Ammon's horn (tissue), 1 donor: ENCODE results near the gene VANGL2.

Experiments
- DNase-seq: peaks from one replicate; pipeline ENCODE4 v3.0.0-alpha.2; 2016; ENCODE audit warnings: low spot score

The VANGL2 gene

DNA sequence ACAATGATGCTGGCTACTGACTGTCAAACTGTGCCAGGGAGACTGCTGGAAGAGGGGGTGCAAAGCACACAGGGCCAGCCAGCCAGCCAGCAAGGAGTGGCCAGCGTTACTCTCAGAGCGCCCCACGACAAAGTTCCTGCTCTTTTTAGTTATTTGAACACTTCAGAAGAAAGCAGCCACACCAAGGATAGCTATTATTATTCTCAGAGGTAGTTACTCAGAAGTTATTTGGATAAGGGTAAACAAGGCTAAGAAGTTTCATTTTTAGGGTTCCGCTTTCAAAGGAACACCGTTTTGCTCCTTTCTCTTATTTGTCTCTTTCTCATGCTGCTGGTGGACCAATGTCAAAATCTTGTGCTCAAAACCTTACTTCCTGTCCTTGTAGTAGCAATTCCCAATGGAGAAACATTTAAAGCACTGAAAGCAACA, 59.9 kb downstream of the VANGL2 start:
- DNase-seq = no peak

DNA sequence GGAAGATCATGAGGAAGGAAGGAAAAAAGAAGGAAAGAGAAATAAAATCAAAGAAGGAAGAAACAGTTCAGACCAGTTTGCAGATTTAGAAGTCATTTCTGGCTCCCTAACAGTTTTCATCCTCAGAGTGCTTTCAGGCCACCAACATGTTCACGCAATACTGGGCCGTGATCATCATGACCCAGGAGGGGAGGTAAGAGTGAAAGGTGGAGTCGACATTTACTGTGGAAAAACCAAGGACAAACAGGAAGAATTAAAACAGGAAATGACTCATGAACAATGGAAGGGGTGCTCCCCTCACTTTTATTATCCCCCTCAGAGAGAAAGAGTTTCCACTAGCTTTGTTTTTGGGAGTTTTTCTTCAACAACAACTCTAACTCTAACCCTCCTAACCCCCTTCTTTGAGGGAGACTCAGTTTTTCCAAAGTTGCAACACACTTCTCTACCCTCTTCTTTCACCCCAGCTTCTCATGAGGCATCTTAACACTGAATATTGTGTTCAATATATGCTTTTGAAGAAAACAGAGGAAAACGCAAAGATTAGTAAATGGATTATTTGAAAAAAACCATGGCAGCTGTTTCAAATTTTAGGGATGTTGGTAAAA, 60.4 kb downstream of the VANGL2 start:
- no peak for DNase-seq

DNA sequence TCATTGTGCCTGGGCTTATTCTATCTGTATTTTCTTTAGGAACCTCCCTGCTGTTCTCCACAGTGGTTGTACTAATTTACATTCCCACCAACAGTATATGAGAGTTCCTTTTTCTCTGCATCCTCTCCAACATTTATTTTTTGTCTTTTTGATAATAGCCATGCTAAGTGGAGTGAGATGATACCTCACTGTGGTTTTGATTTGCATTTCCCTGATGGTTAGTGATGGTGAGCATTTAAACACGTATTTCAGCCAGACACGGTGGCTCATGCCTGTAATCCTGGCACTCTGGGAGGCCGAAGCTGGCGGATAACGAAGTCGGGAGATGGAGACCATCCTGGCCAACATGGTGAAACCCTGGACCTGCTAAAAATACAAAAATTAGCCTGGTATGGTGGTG, 64.8 kb downstream of the VANGL2 start:
- DNase-seq = no peak

DNA sequence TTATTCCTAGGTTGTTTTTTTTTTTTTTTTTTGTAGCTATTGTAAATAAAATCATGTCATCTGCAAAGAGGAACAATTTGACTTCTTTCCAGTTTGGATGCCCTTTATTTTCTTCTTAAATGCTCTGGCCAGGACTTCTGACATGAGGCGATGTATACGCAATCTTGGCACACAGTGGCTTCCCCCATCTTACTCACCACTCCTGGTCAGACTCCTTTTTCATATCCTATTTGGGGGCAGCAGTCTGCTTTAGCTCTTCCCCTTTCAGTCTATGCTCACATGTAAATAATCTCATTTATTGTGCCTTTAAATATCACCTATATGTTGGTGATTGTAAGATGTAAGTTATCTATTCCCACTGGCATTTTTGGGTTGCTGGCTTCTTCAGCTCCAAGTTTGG, 66.6 kb downstream of the VANGL2 start:
- no peak for DNase-seq

DNA sequence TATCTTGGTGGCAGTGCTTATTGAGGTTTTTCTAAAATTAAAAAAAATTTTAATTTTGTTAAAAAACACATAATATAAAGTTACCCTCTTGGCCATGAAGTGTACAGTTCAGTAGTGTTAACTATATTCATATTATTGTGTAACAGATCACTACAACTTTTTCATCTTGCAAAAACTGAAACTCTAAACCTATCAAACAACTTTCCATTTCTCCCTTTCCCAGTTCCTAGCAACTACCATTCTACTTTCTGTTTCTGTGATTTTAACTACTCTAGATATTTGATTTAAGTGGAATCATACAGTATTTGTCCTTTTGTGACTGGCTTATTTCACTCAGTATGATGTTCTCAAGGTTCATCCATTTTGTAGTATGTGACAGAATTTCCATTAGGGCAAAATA, 67.2 kb downstream of the VANGL2 start:
- DNase-seq = no peak

DNA sequence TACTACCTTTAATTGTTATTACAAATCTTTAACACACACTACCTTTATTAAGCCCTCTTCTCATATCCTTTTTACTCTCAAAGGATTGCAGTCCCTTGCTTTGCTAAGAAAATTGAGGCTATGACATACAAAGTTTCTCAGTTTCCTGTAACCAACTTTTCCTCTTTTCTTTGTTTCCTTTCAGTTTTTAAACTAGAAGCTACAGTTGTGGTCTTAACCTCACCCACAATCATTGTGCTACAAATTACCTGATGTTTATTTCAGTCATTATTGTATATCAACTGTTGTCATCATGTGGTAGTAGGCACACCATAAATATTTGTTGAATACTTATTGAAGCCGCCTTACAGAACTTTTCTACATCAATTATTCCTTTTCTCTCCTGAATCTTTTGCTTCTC, 70.9 kb downstream of the VANGL2 start:
- no peak for DNase-seq

DNA sequence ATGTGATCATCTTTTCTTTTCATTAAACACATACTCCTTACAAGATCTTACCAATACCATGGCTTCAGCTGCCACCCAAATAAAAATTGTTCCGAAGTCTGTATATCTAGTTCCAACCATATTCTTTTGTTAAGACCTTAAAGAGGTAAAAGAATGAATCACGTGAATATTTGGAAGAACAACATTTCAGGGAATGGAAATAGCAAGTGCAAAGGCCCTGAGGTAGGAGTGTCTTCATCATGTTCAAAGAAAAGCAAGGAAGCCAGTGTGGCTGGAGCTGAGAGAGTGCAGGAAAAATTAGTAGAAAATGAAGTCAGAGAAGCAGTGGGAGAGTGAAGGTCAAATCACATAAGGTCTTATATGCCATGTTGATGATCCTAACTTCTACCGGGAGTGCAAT, 71.7 kb downstream of the VANGL2 start:
- DNase-seq = no peak

DNA sequence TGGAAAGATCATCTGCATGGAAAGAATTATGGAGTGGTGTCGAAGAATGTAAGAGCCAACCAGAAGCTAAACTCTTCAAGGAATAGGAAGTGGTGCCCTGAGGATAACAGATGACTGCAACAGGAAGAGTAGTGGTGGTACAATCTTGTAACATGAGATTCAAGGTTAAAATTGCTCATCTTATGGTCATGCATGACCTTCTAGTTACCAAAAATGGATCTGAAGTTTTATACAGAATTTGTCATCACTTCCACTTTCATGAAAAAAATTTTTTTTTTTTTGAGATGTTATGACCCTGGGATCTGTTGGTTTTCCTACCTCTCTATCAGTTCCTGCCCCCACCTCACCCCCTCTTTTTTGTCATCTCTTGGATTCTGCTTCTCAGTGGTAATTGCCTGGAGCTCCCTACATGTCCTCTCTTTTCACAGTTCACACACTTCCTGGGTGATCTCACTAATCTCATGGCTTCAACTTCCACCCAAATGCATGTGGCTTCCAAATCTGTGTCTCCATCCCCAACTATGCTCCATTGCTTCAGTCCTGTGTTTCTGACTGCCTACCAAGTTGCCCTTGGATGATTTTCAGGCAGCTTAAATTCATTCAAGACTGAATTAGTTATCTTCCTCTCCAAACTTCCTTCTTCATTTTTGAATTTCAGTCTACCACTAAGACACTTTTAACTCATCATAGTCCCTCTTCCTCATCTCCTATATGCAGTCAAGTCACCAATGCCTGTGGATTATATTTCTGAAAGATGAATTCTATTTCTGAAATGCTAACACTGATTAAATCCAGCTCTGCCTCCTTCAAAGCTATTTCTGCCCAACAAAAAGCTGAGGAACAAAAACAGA, 74.3 kb downstream of the VANGL2 start:
- no peak for DNase-seq
